GM12892 (cell line): ENCODE measurements around the gene SYS1.

Source experiments
- POLR2A ChIP-seq: IDR thresholded peaks from 2 replicates; pipeline ENCODE4 v1.6.1; 2011; ENCODE audit warnings: low read depth, low read length, control low read depth
- POLR2AphosphoS5 ChIP-seq: IDR thresholded peaks from 2 replicates; pipeline ENCODE4 v1.6.1; 2011; ENCODE audit warnings: low read depth, low read length, control low read depth

GRCh38 chr20:45368221-45368980, 5.4 kb downstream of the SYS1 start:
- TF ChIP-seq POLR2A = no peak
- no peak for TF ChIP-seq POLR2AphosphoS5
